Stimulated activated naive CD4-positive, alpha-beta T cell treated with Interleukin-2 at 50 U/mL for 16 hours (primary cell): ENCODE results near the gene AZGP1.
A peak's percentile ranks its signal among the peaks of the same experiment; 100 is the strongest.
"Not testable (repeated sequence)": the region's sequence is repeated elsewhere in the genome, so short reads cannot be mapped to it uniquely, and the experiment has no call there.

ENCODE experiments used
- DNase-seq: peaks from one replicate; lab custom pipeline; 2025; lab: John Stamatoyannopoulos, UW

AZGP1 gene

GRCh38 chr7:99997545-99998137 lies 21.8 kb upstream of the AZGP1 start:
- peak; percentile 56 for DNase-seq

GRCh38 chr7:99996755-99997544 lies 21.1 kb upstream of the AZGP1 start:
- DNase-seq: no peak

GRCh38 chr7:99994819-99995218 lies 19.0 kb upstream of the AZGP1 start:
- DNase-seq: no peak

- no peak for DNase-seq
Measured at GRCh38 chr7:99992330-99993038, 16.7 kb upstream of the AZGP1 start.

- not testable (repeated sequence) for DNase-seq
Measured at GRCh38 chr7:99991543-99991942, 15.7 kb upstream of the AZGP1 start.

GRCh38 chr7:99990460-99990852 lies 14.6 kb upstream of the AZGP1 start:
- no peak for DNase-seq

- no peak for DNase-seq
Measured at GRCh38 chr7:99987846-99988245, 12.0 kb upstream of the AZGP1 start.

GRCh38 chr7:99987306-99987705 lies 11.5 kb upstream of the AZGP1 start:
- not testable (repeated sequence) for DNase-seq

GRCh38 chr7:99984593-99984992 lies 8.8 kb upstream of the AZGP1 start:
- DNase-seq: no peak

- DNase-seq: not testable (repeated sequence)
Measured at GRCh38 chr7:99981066-99981465, 5.2 kb upstream of the AZGP1 start.

GRCh38 chr7:99980448-99980872 lies 4.6 kb upstream of the AZGP1 start:
- DNase-seq: not testable (repeated sequence)

- DNase-seq: peak; percentile 50
Measured at GRCh38 chr7:99979814-99980225, 4.0 kb upstream of the AZGP1 start.

GRCh38 chr7:99976626-99977025 lies 795 bp upstream of the AZGP1 start:
- no peak for DNase-seq

GRCh38 chr7:99974681-99975080 lies 1.1 kb downstream of the AZGP1 start:
- DNase-seq: no peak

GRCh38 chr7:99973817-99974216 lies 2.0 kb downstream of the AZGP1 start:
- not testable (repeated sequence) for DNase-seq

GRCh38 chr7:99971242-99971641 lies 4.6 kb downstream of the AZGP1 start:
- DNase-seq: no peak

GRCh38 chr7:99969813-99970212 lies 6.0 kb downstream of the AZGP1 start:
- DNase-seq: not testable (repeated sequence)

- DNase-seq: no peak
Measured at GRCh38 chr7:99969298-99969697, 6.5 kb downstream of the AZGP1 start.

- DNase-seq: no peak
Measured at GRCh38 chr7:99958564-99959227, 17.1 kb downstream of the AZGP1 start.

GRCh38 chr7:99955247-99955646 lies 20.6 kb downstream of the AZGP1 start:
- no peak for DNase-seq

- not testable (repeated sequence) for DNase-seq
Measured at GRCh38 chr7:99954643-99955042, 21.2 kb downstream of the AZGP1 start.

GRCh38 chr7:99953649-99954048 lies 22.2 kb downstream of the AZGP1 start:
- no peak for DNase-seq
